K562 (cell line): ENCODE results near the gene ERICH6. TPM values are rescaled to one million over a fixed set of nuclear protein-coding genes. Genes with fewer than 3 reads are reported as not detected.

Experiments
- CSDE1 ChIP-seq, 2 experiments: fragments of 450-650 bp; IDR thresholded peaks; 2 replicates each; pipeline ENCODE4 v1.6.1; 2016; ENCODE audit warnings: mild to moderate bottlenecking in 1 of 2
- DACH1 ChIP-seq: fragments of 450-650 bp; IDR thresholded peaks from 2 replicates; pipeline ENCODE4 v1.6.1; 2018; ENCODE audit not compliant: partially characterized antibody
- ETS2 ChIP-seq: IDR thresholded peaks from 2 replicates; pipeline ENCODE4 v1.6.1; 2016; ENCODE audit warnings: borderline replicate concordance, missing genetic modification characterization, mild to moderate bottlenecking, moderate library complexity, missing compliant biosample characterization; ENCODE audit not compliant: poor library complexity, severe bottlenecking
- HEY1 ChIP-seq: fragments of 250-450 bp; sonication (Bioruptor Pico); IDR thresholded peaks from 2 replicates; pipeline ENCODE4 v1.5.0; 2020; ENCODE audit warnings: mild to moderate bottlenecking, moderate library complexity, borderline replicate concordance
- HSF4 ChIP-seq: fragments of 250-450 bp; sonication (Bioruptor Pico); IDR thresholded peaks from 2 replicates; pipeline ENCODE4 v2.1.2; 2022; ENCODE audit warnings: mild to moderate bottlenecking, moderate library complexity, borderline replicate concordance
- MAFK ChIP-seq: IDR thresholded peaks from 2 replicates; pipeline ENCODE4 v1.6.1; 2011; ENCODE audit warnings: low read length, improper control_type of control experiment
- MYNN ChIP-seq, 2 experiments: sonication (generic); formaldehyde crosslinking in 1 of 2; IDR thresholded peaks; 2 replicates each; pipeline versions ENCODE4 v1.5.0 to v1.6.1; 2016 to 2020; ENCODE audit warnings: antibody characterized with exemption in 1 of 2, missing genetic modification reagents in 1 of 2
- NKRF ChIP-seq: fragments of 450-650 bp; IDR thresholded peaks from 2 replicates; pipeline ENCODE4 v1.6.1; 2016; ENCODE audit warnings: borderline replicate concordance
- POLR2AphosphoS5 ChIP-seq: IDR thresholded peaks from 2 replicates; pipeline ENCODE4 v1.6.1; 2011; ENCODE audit warnings: mild to moderate bottlenecking, low read depth, low read length, moderate library complexity; ENCODE audit not compliant: control insufficient read depth, insufficient read depth
- SMARCA5 ChIP-seq: fragments of 450-650 bp; IDR thresholded peaks from 2 replicates; pipeline ENCODE4 v1.6.1; 2016
- TEAD1 ChIP-seq, 2 experiments: fragments of 450-650 bp in 1 of 2; sonication (generic) in 1 of 2; formaldehyde crosslinking; IDR thresholded peaks; 2 replicates each; pipeline versions ENCODE4 v1.4.0 to v1.8.0; 2020 to 2022; ENCODE audit warnings: mild to moderate bottlenecking in 2 of 2, missing genetic modification reagents in 1 of 2
- THAP12 ChIP-seq: fragments of 250-450 bp; sonication (Bioruptor Pico); IDR thresholded peaks from 2 replicates; pipeline ENCODE4 v1.9.0; 2021; ENCODE audit warnings: mild to moderate bottlenecking, inconsistent platforms
- THRB ChIP-seq: fragments of 450-650 bp; formaldehyde crosslinking; conservative IDR thresholded peaks from 2 replicates; pipeline ENCODE4 v1.4.0; 2022; ENCODE audit warnings: mild to moderate bottlenecking, missing genetic modification characterization
- U2AF1 ChIP-seq: fragments of 200-400 bp; formaldehyde crosslinking; optimal IDR thresholded peaks from 2 replicates; pipeline ENCODE3; 2017; ENCODE audit warnings: mild to moderate bottlenecking, low read depth, low read length, moderate library complexity
- ZKSCAN1 ChIP-seq: fragments of 150-350 bp; IDR thresholded peaks from 2 replicates; pipeline ENCODE4 v1.6.1; 2016; ENCODE audit warnings: low read depth, low read length
- ZNF282 ChIP-seq: sonication (generic); formaldehyde crosslinking; IDR thresholded peaks from 2 replicates; pipeline ENCODE4 v1.8.1; 2023; ENCODE audit warnings: missing genetic modification reagents
- ZNF586 ChIP-seq: fragments of 450-650 bp; formaldehyde crosslinking; conservative IDR thresholded peaks from 2 replicates; pipeline ENCODE4 v1.4.0; 2020; ENCODE audit warnings: mild to moderate bottlenecking, moderate library complexity
- polyA plus RNA-seq, 8 experiments: library from polyadenylated mRNA; depleted of rRNA in 4 of 8; stranded (reverse) in 5 of 8; unstranded in 3 of 8; fragments of >200 nt; fragmentation: Nextera tagmentation in 2 of 8; fragmentation: Illumina TruSeq in 1 of 8; extraction: Ambion mirVana in 2 of 8; extraction: Trizol in 1 of 8; gene quantifications; 2 replicates each; pipeline versions ENCODE4 v1.2.1 to v1.2.3, GENCODE V29; 2011 to 2014; ENCODE audit warnings: inconsistent platforms in 1 of 8, missing spikeins in 1 of 8
- total RNA-seq, 7 experiments: library from RNA; depleted of rRNA in 6 of 7; stranded (reverse); fragments of >200 nt in 6 of 7; fragmentation: Illumina TruSeq in 2 of 7; extraction: Trizol in 2 of 7; gene quantifications; 2 replicates each; pipeline versions ENCODE4 v1.2.1 to v1.2.3, GENCODE V29; 2011 to 2021; ENCODE audit warnings: low replicate concordance in 1 of 7
- TF ChIP-seq, protein P1 (sequence below): fragments of 150-350 bp; IDR thresholded peaks from 2 replicates; pipeline ENCODE4 v1.6.1; 2014; ENCODE audit warnings: low read depth, mild to moderate bottlenecking, low read length, borderline replicate concordance

ERICH6 gene
- total and polyA plus RNA-seq, 9 of the 15 experiments (the other 6 are each of a cell fraction or from before 2014, with no cell fraction given), result not detected

- TF ChIP-seq, protein P1, sequence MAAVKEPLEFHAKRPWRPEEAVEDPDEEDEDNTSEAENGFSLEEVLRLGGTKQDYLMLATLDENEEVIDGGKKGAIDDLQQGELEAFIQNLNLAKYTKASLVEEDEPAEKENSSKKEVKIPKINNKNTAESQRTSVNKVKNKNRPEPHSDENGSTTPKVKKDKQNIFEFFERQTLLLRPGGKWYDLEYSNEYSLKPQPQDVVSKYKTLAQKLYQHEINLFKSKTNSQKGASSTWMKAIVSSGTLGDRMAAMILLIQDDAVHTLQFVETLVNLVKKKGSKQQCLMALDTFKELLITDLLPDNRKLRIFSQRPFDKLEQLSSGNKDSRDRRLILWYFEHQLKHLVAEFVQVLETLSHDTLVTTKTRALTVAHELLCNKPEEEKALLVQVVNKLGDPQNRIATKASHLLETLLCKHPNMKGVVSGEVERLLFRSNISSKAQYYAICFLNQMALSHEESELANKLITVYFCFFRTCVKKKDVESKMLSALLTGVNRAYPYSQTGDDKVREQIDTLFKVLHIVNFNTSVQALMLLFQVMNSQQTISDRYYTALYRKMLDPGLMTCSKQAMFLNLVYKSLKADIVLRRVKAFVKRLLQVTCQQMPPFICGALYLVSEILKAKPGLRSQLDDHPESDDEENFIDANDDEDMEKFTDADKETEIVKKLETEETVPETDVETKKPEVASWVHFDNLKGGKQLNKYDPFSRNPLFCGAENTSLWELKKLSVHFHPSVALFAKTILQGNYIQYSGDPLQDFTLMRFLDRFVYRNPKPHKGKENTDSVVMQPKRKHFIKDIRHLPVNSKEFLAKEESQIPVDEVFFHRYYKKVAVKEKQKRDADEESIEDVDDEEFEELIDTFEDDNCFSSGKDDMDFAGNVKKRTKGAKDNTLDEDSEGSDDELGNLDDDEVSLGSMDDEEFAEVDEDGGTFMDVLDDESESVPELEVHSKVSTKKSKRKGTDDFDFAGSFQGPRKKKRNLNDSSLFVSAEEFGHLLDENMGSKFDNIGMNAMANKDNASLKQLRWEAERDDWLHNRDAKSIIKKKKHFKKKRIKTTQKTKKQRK, result no peak
- TF ChIP-seq MYNN (IDR thresholded peaks at IDR 0.05), result peak; percentile 74
- TF ChIP-seq MYNN (CRISPR knock-in tag; IDR thresholded peaks at IDR 0.05), result no peak
- TF ChIP-seq ZNF586 (CRISPR knock-in tag), result no peak
- TF ChIP-seq CSDE1 (IDR thresholded peaks at IDR 0.05), result no peak
- peak; percentile 95 for TF ChIP-seq POLR2AphosphoS5
- no peak for TF ChIP-seq TEAD1 (CRISPR knock-in tag; IDR thresholded peaks at IDR 0.05)
- TF ChIP-seq HEY1 (CRISPR knock-in tag), result no peak
- no peak for TF ChIP-seq ZKSCAN1
- TF ChIP-seq DACH1, result no peak
- no peak for TF ChIP-seq THAP12 (CRISPR knock-in tag)
- no peak for TF ChIP-seq NKRF
- TF ChIP-seq SMARCA5, result no peak
- TF ChIP-seq ZNF282 (CRISPR knock-in tag), result no peak
- TF ChIP-seq HSF4, result no peak
- TF ChIP-seq ETS2 (tag), result no peak
- TF ChIP-seq U2AF1, result no peak
- 0 out of 2 replicates have a peak, but pooled peaks have one; percentile 2 for TF ChIP-seq MAFK
- no peak for TF ChIP-seq THRB
These were observed 34.4 kb upstream of the ERICH6 start (continued) for GRCh38 chr3:150737874-150738679.
